ENCODE results near the gene STX1B. TPM values are rescaled to one million over a fixed set of nuclear protein-coding genes. Genes with fewer than 3 reads are reported as not detected.

The STX1B gene
- total RNA-seq, 2 experiments from 2014 or later, result 3.1 to 3.5 TPM

- no peak overlapping the region for H3K4me3 Mint-ChIP-seq
Observed at GRCh38 chr16:31008551-31008950, 1.9 kb downstream of the STX1B start.

GRCh38 chr16:31008149-31008548, 2.3 kb downstream of the STX1B start:
- ATAC-seq (ENCODE audit: low read depth), result no peak
- peaks cover 8% of the 10 kb centered on the region for H3K4me1 Mint-ChIP-seq
- H3K27me3 Mint-ChIP-seq, result peaks cover 37% of the 10 kb centered on the region
- POLR2A ChIA-PET, result no interaction called here
- H3K27ac Mint-ChIP-seq, result no peak overlapping the region
- no peak for DNase-seq
- H3K36me3 Mint-ChIP-seq, result no peaks in the 10 kb centered on the region
- H3K4me3 Mint-ChIP-seq, result no peak overlapping the region
- no peaks in the 10 kb centered on the region for H3K9me3 Mint-ChIP-seq

More at GRCh38 chr16:31008551-31008950, 1.9 kb downstream of the STX1B start:
- Mint-ChIP-seq H3K27ac (no peak overlapping the region), H3K9me3 (no peaks in the 10 kb centered on the region), H3K27me3 (peaks cover 41% of the 10 kb centered on the region), H3K4me1 (peaks cover 8% of the 10 kb centered on the region), H3K36me3 (no peaks in the 10 kb centered on the region)
- DNase-seq, result no peak
- ATAC-seq (ENCODE audit: low read depth), result no peak
- POLR2A ChIA-PET, result interaction anchor here (0.6 kb wide), 1 partner anchor 174 kb away, joined by 3 read pairs; no protein-coding TSS in a partner anchor

GRCh38 chr16:31007684-31008083, 2.8 kb downstream of the STX1B start:
- POLR2A ChIA-PET, result interaction anchor here (0.8 to 1.0 kb wide), 2 partner anchors 11 to 14 kb away, joined by 3 to 4 read pairs; no protein-coding TSS in a partner anchor
- Mint-ChIP-seq H3K4me3 (no peak overlapping the region), H3K9me3 (no peaks in the 10 kb centered on the region), H3K27ac (no peak overlapping the region), H3K27me3 (peaks cover 37% of the 10 kb centered on the region), H3K4me1 (peaks cover 8% of the 10 kb centered on the region), H3K36me3 (no peaks in the 10 kb centered on the region)
- DNase-seq (no peak), ATAC-seq (ENCODE audit: low read depth) (no peak)

- Mint-ChIP-seq H3K9me3 (no peaks in the 10 kb centered on the region), H3K27ac (no peak overlapping the region), H3K4me3 (no peak overlapping the region), H3K36me3 (no peaks in the 10 kb centered on the region), H3K27me3 (peaks cover 29% of the 10 kb centered on the region), H3K4me1 (peaks cover 8% of the 10 kb centered on the region)
- POLR2A ChIA-PET, result interaction anchor here (1.0 kb wide), 1 partner anchor 12 kb away, joined by 3 read pairs; no protein-coding TSS in a partner anchor
- ATAC-seq (ENCODE audit: low read depth) (no peak), DNase-seq (no peak)
Observed at GRCh38 chr16:31006589-31006988, 3.8 kb downstream of the STX1B start.

GRCh38 chr16:31006086-31006385, 4.4 kb downstream of the STX1B start:
- Mint-ChIP-seq H3K4me1 (peaks cover 4% of the 10 kb centered on the region), H3K27ac (no peak overlapping the region)
- ATAC-seq (ENCODE audit: low read depth), result no peak

GRCh38 chr16:31005350-31006085, 4.9 kb downstream of the STX1B start:
- ATAC-seq (ENCODE audit: low read depth), result no peak
- H3K4me3 Mint-ChIP-seq, result no peak overlapping the region
- POLR2A ChIA-PET, result no interaction called here

More at GRCh38 chr16:31006086-31006385, 4.4 kb downstream of the STX1B start:
- POLR2A ChIA-PET, result no interaction called here
- H3K4me3 Mint-ChIP-seq, result no peak overlapping the region
- peaks cover 24% of the 10 kb centered on the region for H3K27me3 Mint-ChIP-seq
- no peak for DNase-seq
- H3K36me3 Mint-ChIP-seq, result no peaks in the 10 kb centered on the region
- H3K9me3 Mint-ChIP-seq, result no peaks in the 10 kb centered on the region

GRCh38 chr16:31004658-31005057, 5.8 kb downstream of the STX1B start:
- Mint-ChIP-seq H3K36me3 (no peaks in the 10 kb centered on the region), H3K4me1 (peaks cover under 1% of the 10 kb centered on the region), H3K4me3 (no peak overlapping the region), H3K27me3 (peaks cover 16% of the 10 kb centered on the region), H3K27ac (no peak overlapping the region), H3K9me3 (no peaks in the 10 kb centered on the region)
- ATAC-seq (ENCODE audit: low read depth) (no peak), DNase-seq (no peak)
- POLR2A ChIA-PET, result interaction anchor here (0.6 kb wide), 1 partner anchor 43 kb away, joined by 3 read pairs; no protein-coding TSS in a partner anchor

More at GRCh38 chr16:31005350-31006085, 4.9 kb downstream of the STX1B start:
- DNase-seq, result no peak
- H3K9me3 Mint-ChIP-seq, result no peaks in the 10 kb centered on the region
- H3K4me1 Mint-ChIP-seq, result peaks cover 3% of the 10 kb centered on the region
- H3K36me3 Mint-ChIP-seq, result no peaks in the 10 kb centered on the region
- peaks cover 21% of the 10 kb centered on the region for H3K27me3 Mint-ChIP-seq
- H3K27ac Mint-ChIP-seq, result no peak overlapping the region

GRCh38 chr16:31003744-31004143, 6.7 kb downstream of the STX1B start:
- Mint-ChIP-seq H3K9me3 (no peaks in the 10 kb centered on the region), H3K27ac (no peak overlapping the region), H3K27me3 (peaks cover 15% of the 10 kb centered on the region), H3K4me1 (no peaks in the 10 kb centered on the region), H3K4me3 (no peak overlapping the region), H3K36me3 (no peaks in the 10 kb centered on the region)
- POLR2A ChIA-PET, result no interaction called here
- DNase-seq (no peak), ATAC-seq (ENCODE audit: low read depth) (no peak)

- H3K36me3 Mint-ChIP-seq, result no peaks in the 10 kb centered on the region
- peaks cover 15% of the 10 kb centered on the region for H3K27me3 Mint-ChIP-seq
- POLR2A ChIA-PET, result no interaction called here
- H3K27ac Mint-ChIP-seq, result no peak overlapping the region
- H3K4me1 Mint-ChIP-seq, result no peaks in the 10 kb centered on the region
- ATAC-seq (ENCODE audit: low read depth) (no peak), DNase-seq (no peak)
- H3K4me3 Mint-ChIP-seq, result no peak overlapping the region
- no peaks in the 10 kb centered on the region for H3K9me3 Mint-ChIP-seq
Observed at GRCh38 chr16:31002862-31003341, 7.5 kb downstream of the STX1B start.

GRCh38 chr16:31002250-31002700, 8.2 kb downstream of the STX1B start:
- Mint-ChIP-seq H3K4me1 (no peaks in the 10 kb centered on the region), H3K36me3 (no peaks in the 10 kb centered on the region), H3K27ac (no peak overlapping the region), H3K4me3 (no peak overlapping the region), H3K27me3 (peaks cover 13% of the 10 kb centered on the region), H3K9me3 (no peaks in the 10 kb centered on the region)
- POLR2A ChIA-PET, result no interaction called here
- ATAC-seq (ENCODE audit: low read depth) (no peak), DNase-seq (no peak)

GRCh38 chr16:31001507-31002249, 8.8 kb downstream of the STX1B start:
- POLR2A ChIA-PET, result no interaction called here
- no peak overlapping the region for H3K27ac Mint-ChIP-seq
- no peak overlapping the region for H3K4me3 Mint-ChIP-seq
- H3K36me3 Mint-ChIP-seq, result no peaks in the 10 kb centered on the region
- DNase-seq (no peak), ATAC-seq (ENCODE audit: low read depth) (no peak)
- H3K27me3 Mint-ChIP-seq, result peaks cover 11% of the 10 kb centered on the region
- no peaks in the 10 kb centered on the region for H3K4me1 Mint-ChIP-seq
- no peaks in the 10 kb centered on the region for H3K9me3 Mint-ChIP-seq

- Mint-ChIP-seq H3K27me3 (peaks cover 7% of the 10 kb centered on the region), H3K27ac (no peak overlapping the region), H3K4me1 (peaks cover 3% of the 10 kb centered on the region), H3K9me3 (no peaks in the 10 kb centered on the region), H3K36me3 (no peaks in the 10 kb centered on the region), H3K4me3 (no peak overlapping the region)
- DNase-seq (no peak), ATAC-seq (ENCODE audit: low read depth) (no peak)
- POLR2A ChIA-PET, result no interaction called here
Observed at GRCh38 chr16:31000671-31001382, 9.6 kb downstream of the STX1B start.

Measured in activated naive CD8-positive, alpha-beta T cell treated with anti-CD3 and anti-CD28 coated beads, Interleukin-2, amount 10 ng/mL, durations not matched to agents 7 days and 5 days (primary cell).